ENCODE results near the gene LDLRAP1.

Gene LDLRAP1

DNA sequence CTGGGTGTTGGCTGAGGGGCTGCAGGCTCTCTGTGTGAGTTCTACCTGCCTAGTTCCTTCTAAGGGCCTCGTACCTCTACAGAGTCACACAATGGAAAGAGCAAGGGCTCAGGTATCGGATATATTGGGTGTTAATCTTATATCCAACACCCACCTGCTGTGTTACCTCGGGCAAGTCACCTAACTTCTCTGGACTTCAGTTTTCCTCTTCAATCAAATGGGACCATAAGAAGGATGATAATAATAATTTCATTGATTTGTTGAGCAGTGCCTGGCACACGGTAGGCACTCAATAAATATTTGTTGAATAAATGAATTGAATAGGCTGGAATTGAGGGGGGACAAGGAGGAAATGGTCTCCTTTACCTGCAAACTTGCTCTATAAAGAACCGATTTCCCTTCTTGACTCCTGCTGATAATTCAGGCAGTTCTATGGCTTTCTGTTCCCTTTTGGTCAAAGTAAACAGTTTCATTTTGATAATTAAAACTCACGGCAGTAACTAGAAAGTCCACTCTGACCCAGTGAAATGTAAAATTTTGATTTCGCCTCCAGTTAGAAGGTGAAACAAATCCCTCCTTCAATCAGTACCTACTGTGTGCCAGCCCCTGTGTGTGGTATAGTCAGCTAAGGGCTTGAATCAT, 56.7 kb downstream of the LDLRAP1 start:
- in situ Hi-C loops (cut with HindIII; ENCODE audit: low sequenced_read_pairs) = loop anchor here (10.0 kb wide), 1 partner anchor 185 kb away; no protein-coding TSS in a partner anchor

DNA sequence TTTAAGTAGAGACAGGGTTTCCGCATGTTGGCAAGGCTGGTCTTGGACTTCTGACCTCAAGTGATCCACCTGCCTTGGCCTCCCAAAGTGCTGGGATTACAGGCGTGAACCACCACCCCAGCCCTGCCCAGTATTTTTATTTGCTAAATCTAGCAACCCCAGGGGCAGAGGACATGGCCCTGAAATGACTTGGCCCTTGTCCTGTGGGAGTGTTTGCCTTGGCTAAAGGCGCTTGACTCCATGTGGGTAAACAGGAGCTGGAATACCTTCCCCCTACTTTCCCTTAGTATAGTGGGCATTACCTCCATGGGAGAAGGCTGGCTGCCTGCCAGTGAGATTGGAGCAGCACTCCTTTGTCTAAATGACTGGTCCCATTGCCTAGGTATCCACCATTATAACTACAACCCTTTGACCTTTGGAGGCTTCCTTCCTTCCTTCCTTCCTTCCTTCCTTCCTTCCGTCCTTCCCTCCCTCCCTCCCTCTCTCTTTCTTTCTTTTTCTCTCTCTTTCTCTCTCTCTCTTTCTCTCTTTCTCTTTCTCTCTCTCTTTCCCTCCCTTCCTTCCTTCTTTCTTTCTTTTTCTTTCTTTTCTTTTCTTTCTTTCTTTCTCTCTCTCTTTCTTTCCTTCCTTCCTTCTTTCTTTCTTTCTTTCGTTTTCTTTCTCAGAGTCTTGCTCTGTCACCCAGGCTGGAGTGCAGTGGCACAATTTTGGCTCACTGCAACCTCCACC, 57.7 kb downstream of the LDLRAP1 start:
- in situ Hi-C loops (cut with HindIII; ENCODE audit: low sequenced_read_pairs) = loop anchor here (10.0 kb wide), 1 partner anchor 184 kb away; no protein-coding TSS in a partner anchor

DNA sequence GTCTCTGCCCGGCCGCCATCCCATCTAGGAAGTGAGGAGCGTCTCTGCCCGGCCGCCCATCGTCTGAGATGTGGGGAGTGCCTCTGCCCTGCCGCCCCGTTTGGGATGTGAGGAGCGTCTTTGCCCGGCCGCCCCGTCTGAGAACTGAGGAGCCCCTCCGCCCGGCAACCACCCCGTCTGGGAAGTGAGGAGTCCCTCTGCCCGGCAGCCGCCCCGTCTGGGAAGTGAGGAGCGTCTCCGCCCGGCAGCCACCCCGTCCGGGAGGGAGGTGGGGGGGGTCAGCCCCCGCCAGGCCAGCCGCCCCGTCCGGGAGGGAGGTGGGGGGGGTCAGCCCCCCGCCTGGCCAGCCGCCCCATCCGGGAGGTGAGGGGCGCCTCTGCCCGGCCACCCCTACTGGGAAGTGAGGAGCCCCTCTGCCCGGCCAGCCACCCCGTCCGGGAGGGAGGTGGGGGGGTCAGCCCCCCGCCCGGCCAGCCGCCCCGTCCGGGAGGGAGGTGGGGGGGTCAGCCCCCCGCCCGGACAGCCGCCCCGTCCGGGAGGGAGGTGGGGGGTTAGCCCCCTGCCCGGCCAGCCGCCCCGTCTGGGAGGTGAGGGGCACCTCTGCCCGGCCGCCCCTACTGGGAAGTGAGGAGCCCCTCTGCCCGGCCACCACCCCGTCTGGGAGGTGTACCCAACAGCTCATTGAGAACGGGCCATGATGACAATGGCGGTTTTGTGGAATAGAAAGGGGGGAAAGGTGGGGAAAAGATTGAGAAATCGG, 60.6 kb downstream of the LDLRAP1 start:
- in situ Hi-C loops (cut with HindIII; ENCODE audit: low sequenced_read_pairs) = loop anchor here (10.0 kb wide), 1 partner anchor 181 kb away; no protein-coding TSS in a partner anchor

DNA sequence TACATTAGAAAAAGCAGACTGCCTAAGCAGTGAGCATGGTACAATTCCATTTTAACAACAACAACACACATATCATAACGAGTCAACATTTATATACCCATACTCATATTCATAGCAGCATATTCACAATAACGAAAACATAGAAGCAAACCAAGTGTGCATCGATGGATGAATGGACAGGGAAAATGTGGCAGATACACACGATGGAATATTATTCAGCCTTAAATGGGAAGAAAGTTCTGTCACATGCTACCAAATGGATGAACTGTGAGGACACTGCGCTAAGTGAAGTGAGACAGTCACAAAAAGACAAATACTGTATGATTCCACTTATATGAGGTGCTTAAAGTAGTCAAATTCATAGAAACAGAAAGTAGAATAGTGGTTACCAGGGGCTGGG, 63.7 kb downstream of the LDLRAP1 start:
- in situ Hi-C loops (cut with HindIII; ENCODE audit: low sequenced_read_pairs) = loop anchor here (10.0 kb wide), 1 partner anchor 178 kb away; no protein-coding TSS in a partner anchor

DNA sequence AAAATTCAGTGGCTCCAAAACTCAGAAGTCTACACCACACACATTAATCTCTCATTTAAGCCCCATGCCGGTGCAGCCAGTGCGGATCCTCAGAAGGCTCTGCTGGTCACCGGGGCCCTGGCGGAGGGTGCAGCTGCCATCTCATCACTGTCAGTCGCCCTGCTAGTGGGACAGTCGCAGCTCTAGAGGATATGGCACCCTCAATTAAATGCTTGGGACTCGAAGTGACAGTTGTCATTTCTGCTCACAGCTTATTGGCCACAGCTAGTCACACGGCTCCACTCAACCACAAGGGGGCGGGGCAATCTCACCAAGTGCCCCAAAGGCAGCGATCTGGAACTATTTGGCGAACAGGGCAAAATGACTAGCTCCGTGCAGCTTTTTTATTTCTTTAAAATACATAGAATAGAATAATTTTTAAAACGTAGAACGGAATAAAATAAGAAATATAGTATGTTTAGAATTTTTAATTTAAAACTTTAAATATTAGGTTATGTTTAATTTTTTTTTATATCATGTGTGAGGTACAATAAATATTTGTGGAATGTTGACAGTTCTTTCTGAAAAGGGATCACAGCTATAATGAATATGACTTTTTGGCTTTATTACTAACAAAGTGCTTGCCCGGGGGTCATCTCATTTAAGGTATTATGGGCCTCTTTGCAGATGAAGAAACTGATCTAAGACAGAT, 65.2 kb downstream of the LDLRAP1 start:
- in situ Hi-C loops (cut with HindIII; ENCODE audit: low sequenced_read_pairs) = loop anchor here (10.0 kb wide), 1 partner anchor 176 kb away; no protein-coding TSS in a partner anchor

DNA sequence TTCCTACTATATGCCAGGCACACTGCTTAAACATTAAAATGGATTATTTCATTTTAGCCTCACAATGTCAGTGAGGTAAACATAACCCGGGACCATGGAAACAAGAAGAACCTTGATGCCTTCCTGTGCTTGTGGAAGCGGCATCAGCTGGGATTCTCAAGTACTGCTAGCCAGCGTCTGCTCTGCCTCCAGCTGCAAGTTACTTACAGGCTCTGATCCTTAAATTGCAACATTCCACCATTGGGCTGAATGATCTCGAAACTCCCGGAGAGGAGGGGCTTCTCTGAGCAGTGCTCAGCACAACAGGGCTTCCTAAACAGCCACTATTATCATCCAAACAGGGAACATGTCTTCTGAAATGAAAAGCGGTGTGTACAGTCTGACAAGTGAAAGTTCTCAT, 66.5 kb downstream of the LDLRAP1 start:
- in situ Hi-C loops (cut with HindIII; ENCODE audit: low sequenced_read_pairs) = loop anchor here (5.0 to 10.0 kb wide), 2 partner anchors 102 to 175 kb away; no protein-coding TSS in a partner anchor

DNA sequence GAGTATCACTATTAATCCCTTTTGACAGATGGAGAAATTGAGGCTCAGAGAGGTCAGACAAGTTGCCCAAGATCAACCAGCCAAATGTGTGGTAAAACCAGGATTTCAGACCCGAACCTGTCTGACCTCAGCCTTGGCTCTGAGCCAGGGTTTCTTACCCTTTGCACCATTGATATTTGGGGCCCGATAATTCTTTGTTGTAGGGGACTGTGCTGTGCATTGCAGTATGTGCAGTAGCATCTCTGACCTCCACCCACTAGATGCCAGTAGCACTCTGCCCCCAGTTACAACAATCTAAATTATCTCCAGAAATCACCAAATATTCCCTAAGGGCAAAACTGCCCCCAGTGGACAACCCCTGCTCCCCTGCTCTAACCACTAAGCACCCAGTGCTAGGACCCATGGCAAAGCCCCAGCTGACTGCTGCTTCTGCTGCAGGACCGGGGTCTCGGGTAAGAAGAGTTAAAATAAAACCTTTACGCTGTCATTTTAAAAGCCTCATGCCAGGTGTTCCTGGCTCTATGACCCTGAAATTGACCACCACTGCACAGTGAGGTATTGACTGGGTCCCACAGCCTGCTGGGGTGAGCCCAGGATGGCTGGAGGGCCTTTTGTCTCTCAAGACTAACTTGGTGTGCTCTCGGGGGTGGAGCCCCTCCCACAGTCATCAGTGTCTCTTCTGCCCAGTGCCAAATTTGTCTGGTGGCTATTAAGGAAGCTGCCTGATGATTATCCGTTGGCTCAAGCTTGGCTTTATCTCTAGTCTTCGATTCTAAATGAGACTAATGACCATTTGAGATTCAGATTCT, 67.6 kb downstream of the LDLRAP1 start:
- in situ Hi-C loops (cut with HindIII; ENCODE audit: low sequenced_read_pairs) = loop anchor here (5.0 kb wide), 1 partner anchor 101 kb away; no protein-coding TSS in a partner anchor

DNA sequence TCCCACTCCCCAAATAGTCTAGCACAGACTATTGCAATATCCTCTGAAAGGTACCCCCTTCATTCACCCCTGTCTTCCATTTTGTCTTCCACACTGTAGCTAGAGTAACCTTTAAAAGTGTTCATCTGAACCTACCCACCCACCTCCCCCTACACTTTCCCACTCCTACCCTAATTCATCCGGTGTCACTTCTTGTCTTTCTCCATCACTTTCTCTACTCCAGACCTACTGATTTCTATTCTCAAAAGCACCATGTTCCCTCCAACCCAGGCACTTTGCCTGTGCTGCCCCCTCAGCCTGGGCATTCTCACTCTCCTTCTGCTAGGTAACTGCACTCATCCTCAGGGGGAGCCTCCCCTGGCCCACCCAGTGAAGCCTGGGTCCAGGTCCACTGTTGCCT, 68.4 kb downstream of the LDLRAP1 start:
- in situ Hi-C loops (cut with HindIII; ENCODE audit: low sequenced_read_pairs) = loop anchor here (5.0 kb wide), 1 partner anchor 100 kb away; no protein-coding TSS in a partner anchor

DNA sequence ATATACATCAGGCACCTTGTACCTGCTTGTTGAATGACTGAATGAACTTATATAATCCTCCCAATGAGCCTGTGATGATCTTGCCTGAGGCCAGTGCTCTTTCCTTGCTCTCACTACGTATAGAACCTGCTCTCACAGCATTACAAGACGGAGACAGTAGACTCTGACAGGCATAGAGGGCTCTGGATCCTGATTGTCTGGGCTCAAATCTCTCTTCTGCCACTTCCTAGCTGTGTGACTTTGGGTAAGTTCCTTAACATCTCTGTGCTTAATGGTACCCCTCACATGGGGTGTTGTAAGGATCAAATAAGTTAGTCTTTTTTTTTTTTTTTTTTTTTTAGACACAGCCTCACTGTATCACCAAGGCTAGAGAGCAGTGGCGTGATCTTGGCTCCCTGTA, 69.0 kb downstream of the LDLRAP1 start:
- in situ Hi-C loops (cut with HindIII; ENCODE audit: low sequenced_read_pairs) = loop anchor here (5.0 kb wide), 1 partner anchor 100 kb away; no protein-coding TSS in a partner anchor

DNA sequence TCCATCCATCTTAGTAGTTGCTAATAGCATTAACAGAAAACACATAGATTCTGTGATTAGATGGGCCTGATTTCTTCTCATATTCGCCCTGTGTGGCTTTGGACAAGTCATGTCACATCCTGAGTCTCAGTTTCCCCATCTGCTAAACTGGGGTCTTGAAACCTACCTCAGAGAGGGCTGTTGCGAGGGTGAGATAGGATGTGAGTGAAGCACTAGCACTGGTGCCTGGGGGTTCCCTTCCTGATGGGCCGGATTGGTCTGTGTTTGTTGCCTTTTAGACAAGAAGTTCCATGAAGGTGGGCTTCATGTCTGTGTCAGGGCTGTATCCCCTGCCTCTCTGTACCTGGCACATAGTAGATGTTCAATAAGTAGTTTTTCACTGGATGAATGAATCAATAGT, 69.7 kb downstream of the LDLRAP1 start:
- in situ Hi-C loops (cut with HindIII; ENCODE audit: low sequenced_read_pairs) = loop anchor here (5.0 kb wide), 1 partner anchor 99 kb away; no protein-coding TSS in a partner anchor

DNA sequence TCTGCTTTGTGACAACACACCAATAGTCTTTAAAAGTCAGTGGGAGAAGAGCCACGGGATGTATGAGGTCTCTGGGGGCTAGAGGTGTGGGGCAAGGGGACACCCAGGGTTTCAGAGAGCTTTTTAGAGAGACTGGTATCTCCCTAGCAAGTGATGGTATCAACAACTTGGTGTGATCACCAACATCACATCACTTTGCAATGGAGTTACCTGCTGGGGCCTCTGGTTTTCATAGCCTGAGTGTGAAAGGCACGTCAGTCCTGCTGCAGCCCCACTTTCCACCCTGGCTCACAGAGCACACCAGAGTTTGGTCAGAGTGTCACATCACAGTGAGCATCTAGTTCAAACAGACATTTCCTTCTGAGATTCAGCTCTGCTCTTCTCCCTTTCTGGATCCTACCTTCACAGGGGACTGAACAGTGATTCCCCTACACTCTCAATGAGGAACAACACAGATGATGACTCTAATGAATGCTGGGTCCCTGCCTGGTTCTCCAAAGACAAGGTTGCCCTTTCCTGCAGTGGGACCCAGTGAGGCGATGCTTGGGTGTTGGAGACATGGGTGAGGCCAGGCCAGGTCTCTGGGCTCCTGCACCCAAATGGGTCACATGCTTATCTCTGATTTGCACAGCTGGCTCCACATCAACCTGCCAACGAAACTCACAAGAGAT, 71.2 kb downstream of the LDLRAP1 start:
- in situ Hi-C loops (cut with HindIII; ENCODE audit: low sequenced_read_pairs) = loop anchor here (5.0 kb wide), 1 partner anchor 98 kb away; no protein-coding TSS in a partner anchor

DNA sequence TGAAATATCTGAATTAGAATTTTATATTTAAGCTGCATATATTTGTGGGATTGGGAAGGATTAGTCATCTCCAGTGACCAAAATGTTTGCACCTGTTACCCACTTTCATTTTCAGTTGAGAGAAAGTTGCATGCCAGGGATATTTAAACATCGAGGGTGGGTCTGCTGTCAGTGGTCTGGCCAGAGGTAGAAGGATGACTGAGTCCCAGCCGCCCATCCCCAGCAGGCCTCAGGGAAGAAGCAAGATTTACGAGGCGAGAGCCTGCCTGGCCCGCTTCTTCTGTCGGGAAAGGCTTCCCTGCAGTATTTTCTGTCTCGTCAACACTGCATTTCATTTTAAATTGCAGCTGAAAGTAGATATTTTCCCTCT, 71.8 kb downstream of the LDLRAP1 start:
- in situ Hi-C loops (cut with HindIII; ENCODE audit: low sequenced_read_pairs) = no loop called here

DNA sequence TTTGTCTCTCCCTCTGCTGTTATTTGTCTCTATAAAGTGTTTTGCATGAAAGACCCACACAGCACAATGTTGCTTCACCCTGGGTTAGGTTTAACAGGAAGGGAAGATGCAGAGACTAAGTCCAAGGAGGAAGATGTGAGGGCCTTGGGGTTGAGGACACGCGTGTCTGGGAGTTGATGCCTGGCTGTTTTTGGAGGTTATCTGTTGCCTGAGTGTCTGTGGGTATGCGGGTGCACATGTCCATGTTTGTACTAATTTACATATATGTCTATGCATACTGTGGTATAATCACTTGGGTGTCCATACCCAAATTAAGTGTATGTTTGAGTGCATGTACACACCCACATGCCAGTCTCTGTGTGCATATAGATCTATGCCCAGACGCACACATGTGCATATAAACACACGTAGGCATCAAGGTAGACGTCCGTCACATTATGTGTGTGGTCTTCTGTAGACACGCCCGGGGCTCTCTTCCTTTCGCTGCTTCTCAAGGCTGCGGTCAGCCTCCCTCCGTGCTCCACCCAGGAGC, 72.2 kb downstream of the LDLRAP1 start:
- in situ Hi-C loops (cut with HindIII; ENCODE audit: low sequenced_read_pairs) = no loop called here

DNA sequence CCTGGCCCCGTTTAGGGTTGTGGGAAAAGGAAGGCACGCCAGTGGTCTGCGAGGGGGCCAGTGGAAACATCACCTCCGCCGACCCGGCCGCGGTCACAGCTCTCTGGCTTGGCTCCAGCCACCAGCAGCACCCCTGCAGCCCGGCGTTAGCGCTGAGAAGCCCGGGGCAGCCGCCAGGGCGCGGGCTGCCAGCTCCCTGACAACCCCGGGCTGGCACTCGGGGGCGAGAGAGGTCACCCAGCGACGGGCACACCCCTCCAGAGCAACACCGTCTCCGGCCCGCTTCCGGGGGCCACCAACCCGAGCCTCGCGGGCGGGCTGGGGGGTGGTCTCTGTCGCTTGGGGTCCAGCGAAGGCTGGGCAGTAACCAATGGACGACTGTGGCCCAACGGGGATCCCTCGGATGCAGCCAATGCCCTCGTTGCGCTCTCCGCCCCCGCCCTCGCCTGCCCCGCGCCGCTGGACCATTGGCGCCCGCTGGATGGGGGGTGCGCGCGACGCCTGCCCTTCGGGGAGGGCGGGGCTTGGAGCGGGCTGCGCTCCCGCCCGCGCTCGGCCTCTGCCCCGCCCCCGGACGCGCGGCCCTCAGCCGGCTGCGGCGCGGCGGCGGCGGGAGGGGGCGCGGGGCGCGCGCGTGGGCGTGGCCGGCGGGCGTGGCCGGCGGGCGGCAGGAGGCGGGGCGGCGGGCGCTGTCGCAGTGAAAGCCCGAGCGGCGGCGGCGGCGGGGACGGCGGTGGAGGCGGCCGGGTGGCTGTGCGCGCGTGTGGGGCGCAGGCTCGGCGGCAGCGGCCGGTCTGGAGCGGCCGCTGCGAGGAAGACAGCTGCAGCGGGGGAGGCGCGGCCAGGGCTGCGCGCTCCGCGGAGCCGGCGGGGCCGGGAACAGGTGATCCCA, 72.9 kb downstream of the LDLRAP1 start, which contains the start of gene MAN1C1:
Gene MAN1C1 (plus strand): TSS at position 697 of the 892 bp plus-strand sequence. CDS start 1,007 bp downstream, outside the sequence.
- in situ Hi-C loops (cut with HindIII; ENCODE audit: low sequenced_read_pairs) = no loop called here

DNA sequence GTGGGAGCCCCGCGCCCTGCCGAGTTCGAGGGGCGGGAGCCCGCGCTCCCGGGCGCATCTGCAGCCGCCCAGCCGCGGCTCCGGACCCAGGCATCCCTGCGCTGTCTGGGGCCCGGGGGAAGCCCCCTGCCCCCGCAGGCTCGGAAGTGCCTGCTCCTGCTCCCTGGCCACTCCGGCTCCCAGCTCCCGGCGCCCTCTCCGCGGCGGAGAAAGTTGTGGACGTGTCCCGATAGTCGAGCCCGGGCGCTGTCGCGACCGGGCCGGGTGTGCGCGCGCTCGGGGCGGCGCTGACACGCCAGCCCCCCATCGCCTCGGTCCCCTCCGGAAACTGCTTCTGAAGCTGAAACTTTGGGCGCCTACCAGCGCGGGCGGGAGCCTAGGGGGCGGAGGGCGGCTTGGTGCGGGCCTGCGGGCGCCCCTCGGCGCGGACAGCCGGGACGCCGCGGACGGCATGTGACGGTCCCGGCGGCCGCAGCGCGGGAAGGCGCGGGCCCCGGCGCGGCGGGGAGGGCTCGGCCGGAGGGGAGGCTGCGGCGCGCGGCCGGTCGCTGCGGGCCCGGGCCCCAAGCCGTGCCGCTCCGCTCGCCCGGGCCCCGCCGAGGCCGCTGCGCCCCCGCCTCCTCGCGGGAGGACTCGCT, 73.7 kb downstream of the LDLRAP1 start:
- in situ Hi-C loops (cut with HindIII; ENCODE audit: low sequenced_read_pairs) = no loop called here

DNA sequence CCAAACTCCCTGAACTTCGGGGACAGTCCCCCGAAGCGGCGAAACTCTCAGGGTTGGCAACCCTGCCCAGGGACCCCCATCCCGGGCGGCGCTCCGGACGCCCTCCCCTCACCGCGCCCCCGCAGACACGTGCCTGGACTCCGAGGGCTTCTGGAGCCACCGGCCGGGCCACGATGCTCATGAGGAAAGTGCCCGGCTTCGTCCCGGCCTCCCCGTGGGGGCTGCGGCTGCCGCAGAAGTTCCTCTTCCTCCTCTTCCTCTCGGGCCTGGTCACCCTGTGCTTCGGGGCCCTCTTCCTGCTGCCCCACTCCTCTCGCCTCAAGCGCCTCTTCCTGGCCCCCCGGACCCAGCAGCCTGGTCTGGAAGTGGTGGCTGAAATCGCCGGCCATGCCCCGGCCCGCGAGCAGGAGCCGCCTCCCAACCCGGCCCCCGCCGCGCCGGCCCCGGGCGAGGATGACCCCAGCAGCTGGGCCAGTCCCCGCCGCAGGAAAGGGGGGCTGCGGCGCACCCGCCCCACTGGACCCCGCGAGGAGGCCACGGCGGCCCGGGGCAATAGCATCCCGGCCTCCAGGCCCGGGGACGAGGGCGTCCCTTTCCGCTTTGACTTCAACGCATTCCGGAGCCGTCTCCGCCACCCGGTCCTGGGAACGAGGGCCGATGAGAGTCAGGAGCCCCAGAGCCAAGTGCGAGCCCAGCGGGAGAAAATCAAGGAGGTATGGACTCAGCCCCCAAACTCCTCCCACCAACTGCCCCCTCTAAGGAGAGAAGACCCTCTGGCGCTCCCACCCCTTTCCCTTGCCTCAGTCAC, 74.4 kb downstream of the LDLRAP1 start:
- in situ Hi-C loops (cut with HindIII; ENCODE audit: low sequenced_read_pairs) = no loop called here
